ENCODE measurements around the gene GDF2. TPM values are rescaled to one million over a fixed set of nuclear protein-coding genes. Genes with fewer than 3 reads are reported as not detected.

The GDF2 gene
- total and polyA plus RNA-seq, 2 of the 4 experiments (the other 2 are of a cell fraction), result under 0.01 TPM; not detected in 1

DNA sequence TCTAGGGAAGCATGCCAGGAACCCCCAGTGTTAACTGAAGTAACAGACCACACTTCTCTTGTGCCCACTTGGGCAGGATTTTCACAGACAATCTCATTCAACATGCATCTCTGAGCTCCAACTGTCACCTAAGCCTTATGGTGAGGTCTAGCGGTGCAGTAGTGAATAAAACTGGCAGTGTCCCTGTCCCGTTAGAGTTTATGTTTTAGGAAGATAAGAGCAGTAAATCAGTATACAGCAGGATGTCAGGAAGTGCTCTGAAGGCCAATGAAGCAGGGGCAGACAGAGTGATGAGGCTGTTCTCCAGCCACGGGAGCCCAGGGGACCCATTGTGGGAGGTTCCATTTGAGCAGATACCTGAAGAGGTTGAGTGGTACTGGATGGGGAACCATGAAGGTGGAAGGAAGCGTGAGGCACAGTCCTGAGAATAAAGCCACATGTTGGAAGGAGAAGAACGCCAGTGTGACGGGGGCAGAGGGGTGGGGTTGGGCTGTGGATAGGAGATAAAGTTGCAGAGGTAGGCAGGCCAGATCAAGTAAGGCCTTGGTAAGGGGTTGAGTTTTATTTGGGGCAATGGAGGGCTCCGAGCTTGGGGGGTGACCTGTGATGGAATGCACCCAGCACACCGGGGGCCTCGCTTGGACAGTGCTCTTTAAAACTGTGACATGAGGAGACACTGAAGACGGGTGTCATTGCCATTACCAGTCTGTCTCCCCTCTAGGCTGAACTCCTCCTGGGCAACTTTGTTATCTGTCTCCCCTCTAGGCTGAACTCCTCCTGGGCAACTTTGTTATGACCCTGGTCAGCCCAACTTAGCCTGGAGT lies 15.7 kb upstream of the GDF2 start:
- no peaks in the 10 kb centered on the region for H3K36me3 ChIP-seq (ENCODE audit: control insufficient read depth, insufficient read depth, low read length)
- no peaks in the 10 kb centered on the region for H3K4me1 ChIP-seq (ENCODE audit: control insufficient read depth, insufficient read depth, low read length)
- H4K91ac ChIP-seq (ENCODE audit: insufficient read depth, low read depth, low read length), result no peak overlapping the region
- in situ Hi-C loops (cut with MboI; ENCODE audit: low sequenced_read_pairs) (loop anchor here (10.0 kb wide), 1 partner anchor 282 kb away; no protein-coding TSS in a partner anchor), dilution Hi-C loops (cut with HindIII; ENCODE audit: low sequenced_read_pairs, unreplicated experiment) (no loop called here), intact Hi-C loops (cut with micrococcal nuclease) (no loop called here)
- H2AFZ ChIP-seq (replicated peaks; ENCODE audit: low read length, poor library complexity), result no peak overlapping the region
- H3K23ac ChIP-seq (ENCODE audit: low read depth, low read length), result no peak overlapping the region
- no peak overlapping the region for H3K4me2 ChIP-seq (ENCODE audit: low read depth, low read length)
- H2BK120ac ChIP-seq (ENCODE audit: low read depth, low read length), result no peak overlapping the region
- no peak overlapping the region for H3K27ac ChIP-seq (ENCODE audit: insufficient read depth, low read length)
- H3K79me1 ChIP-seq (ENCODE audit: low read depth in 1 of 2, low read length in 2 of 2), result no peaks in the 10 kb centered on the region
- H3K18ac ChIP-seq (ENCODE audit: low read depth, low read length), result no peak overlapping the region
- no peak overlapping the region for H4K8ac ChIP-seq (ENCODE audit: low read depth in 2 of 2, low read length in 2 of 2)
- H3K4ac ChIP-seq (ENCODE audit: low read depth, low read length), result no peak overlapping the region
- TF ChIP-seq MAFK (IDR thresholded peaks at IDR 0.05; ENCODE audit: low read depth, low read length), result no peak
- TF ChIP-seq RAD21 (IDR thresholded peaks at IDR 0.05; ENCODE audit: low read length), result no peak
- no peak for TF ChIP-seq RFX5 (IDR thresholded peaks at IDR 0.05; ENCODE audit: low read depth, low read length)
- TF ChIP-seq FOS (IDR thresholded peaks at IDR 0.05; ENCODE audit: low read depth, low read length), result no peak
- TF ChIP-seq POLR2A (IDR thresholded peaks at IDR 0.05; ENCODE audit: low read depth, low read length), result no peak
- no peak for TF ChIP-seq BHLHE40 (IDR thresholded peaks at IDR 0.05; ENCODE audit: low read depth, low read length)
- TF ChIP-seq, protein P1, sequence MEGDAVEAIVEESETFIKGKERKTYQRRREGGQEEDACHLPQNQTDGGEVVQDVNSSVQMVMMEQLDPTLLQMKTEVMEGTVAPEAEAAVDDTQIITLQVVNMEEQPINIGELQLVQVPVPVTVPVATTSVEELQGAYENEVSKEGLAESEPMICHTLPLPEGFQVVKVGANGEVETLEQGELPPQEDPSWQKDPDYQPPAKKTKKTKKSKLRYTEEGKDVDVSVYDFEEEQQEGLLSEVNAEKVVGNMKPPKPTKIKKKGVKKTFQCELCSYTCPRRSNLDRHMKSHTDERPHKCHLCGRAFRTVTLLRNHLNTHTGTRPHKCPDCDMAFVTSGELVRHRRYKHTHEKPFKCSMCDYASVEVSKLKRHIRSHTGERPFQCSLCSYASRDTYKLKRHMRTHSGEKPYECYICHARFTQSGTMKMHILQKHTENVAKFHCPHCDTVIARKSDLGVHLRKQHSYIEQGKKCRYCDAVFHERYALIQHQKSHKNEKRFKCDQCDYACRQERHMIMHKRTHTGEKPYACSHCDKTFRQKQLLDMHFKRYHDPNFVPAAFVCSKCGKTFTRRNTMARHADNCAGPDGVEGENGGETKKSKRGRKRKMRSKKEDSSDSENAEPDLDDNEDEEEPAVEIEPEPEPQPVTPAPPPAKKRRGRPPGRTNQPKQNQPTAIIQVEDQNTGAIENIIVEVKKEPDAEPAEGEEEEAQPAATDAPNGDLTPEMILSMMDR (conservative IDR thresholded peaks at IDR 0.05; ENCODE audit: low read depth, low read length), result no peak
- no peak overlapping the region for H2AK5ac ChIP-seq (ENCODE audit: low read depth, low read length)
- H4K5ac ChIP-seq (ENCODE audit: low read depth, low read length), result no peak overlapping the region
- no peak overlapping the region for H2BK20ac ChIP-seq (ENCODE audit: low read depth, low read length)
- no peaks in the 10 kb centered on the region; the same call in 1 of the 2 replicates for H3K9me1 ChIP-seq (ENCODE audit: insufficient read depth, low read length)
- H3K27me3 ChIP-seq (ENCODE audit: control insufficient read depth, insufficient read depth, low read length), result peaks cover 58% of the 10 kb centered on the region
- ChIA-PET POLR2A (ENCODE audit: unreplicated experiment) (no interaction called here), CTCF (interaction anchor here (0.8 to 1.3 kb wide), 2 partner anchors 259 to 282 kb away, joined by 3 to 4 read pairs; no protein-coding TSS in a partner anchor)
- BruUV-seq (replicated peaks), result no TSS peak
- no peak overlapping the region for H3K14ac ChIP-seq (replicated peaks; ENCODE audit: low read depth, low read length)
- H3K9ac ChIP-seq (ENCODE audit: low read depth, low read length), result no peak overlapping the region
- H3K4me3 ChIP-seq (ENCODE audit: insufficient read depth, low read depth, low read length), result no peak overlapping the region
- no peaks in the 10 kb centered on the region for H4K20me1 ChIP-seq (ENCODE audit: insufficient read depth, low read length)
- no peak for ATAC-seq (ENCODE audit: low read depth)
- no peak overlapping the region for H2BK15ac ChIP-seq (ENCODE audit: low read depth, low read length)
- no peak overlapping the region for H2BK5ac ChIP-seq (ENCODE audit: low read depth, low read length, poor library complexity, severe bottlenecking)
- no peak overlapping the region for H2AK9ac ChIP-seq (replicated peaks; ENCODE audit: low read depth, low read length, poor library complexity)
- WGBS, 2 experiments (ENCODE audit: extremely low coverage in 2 of 2, insufficient read length in 1 of 2), result 60% methylated on average over 4 of the region's 10 CpGs; no CpG with 5 or more reads in 1 of the 2 experiments
- no peak overlapping the region for H3K56ac ChIP-seq (ENCODE audit: extremely low read depth, insufficient read depth, low read length)
- no peak for DNase-seq
- no peaks in the 10 kb centered on the region for H3K9me3 ChIP-seq (ENCODE audit: control insufficient read depth, insufficient read depth, low read length)
